Measurements from ENCODE around the gene RBBP5.

- TF ChIP-seq, protein P1, sequence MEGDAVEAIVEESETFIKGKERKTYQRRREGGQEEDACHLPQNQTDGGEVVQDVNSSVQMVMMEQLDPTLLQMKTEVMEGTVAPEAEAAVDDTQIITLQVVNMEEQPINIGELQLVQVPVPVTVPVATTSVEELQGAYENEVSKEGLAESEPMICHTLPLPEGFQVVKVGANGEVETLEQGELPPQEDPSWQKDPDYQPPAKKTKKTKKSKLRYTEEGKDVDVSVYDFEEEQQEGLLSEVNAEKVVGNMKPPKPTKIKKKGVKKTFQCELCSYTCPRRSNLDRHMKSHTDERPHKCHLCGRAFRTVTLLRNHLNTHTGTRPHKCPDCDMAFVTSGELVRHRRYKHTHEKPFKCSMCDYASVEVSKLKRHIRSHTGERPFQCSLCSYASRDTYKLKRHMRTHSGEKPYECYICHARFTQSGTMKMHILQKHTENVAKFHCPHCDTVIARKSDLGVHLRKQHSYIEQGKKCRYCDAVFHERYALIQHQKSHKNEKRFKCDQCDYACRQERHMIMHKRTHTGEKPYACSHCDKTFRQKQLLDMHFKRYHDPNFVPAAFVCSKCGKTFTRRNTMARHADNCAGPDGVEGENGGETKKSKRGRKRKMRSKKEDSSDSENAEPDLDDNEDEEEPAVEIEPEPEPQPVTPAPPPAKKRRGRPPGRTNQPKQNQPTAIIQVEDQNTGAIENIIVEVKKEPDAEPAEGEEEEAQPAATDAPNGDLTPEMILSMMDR (IDR thresholded peaks at IDR 0.05), result no peak
- TF ChIP-seq EZH2 (IDR thresholded peaks at IDR 0.05; ENCODE audit: borderline replicate concordance, insufficient read depth, low read depth, low read length, poor library complexity, severe bottlenecking), result no peak
Measured at GRCh38 chr1:205144751-205145150, 23.0 kb upstream of the RBBP5 start.

All from B cell (primary cell).